Endodermal cell (in vitro differentiated cells): Measurements from ENCODE around the gene PDCD1LG2. TPM values are rescaled to one million over a fixed set of nuclear protein-coding genes. Genes with fewer than 3 reads are reported as not detected.

Source experiments
- DNase-seq: peaks from one replicate; pipeline ENCODE4 v3.0.0-alpha.2; 2017
- H3K27ac ChIP-seq: 2 replicates; pipeline ENCODE4 v1.5.1; 2013; ENCODE audit warnings: mild to moderate bottlenecking, low read depth, low read length, moderate library complexity
- H3K27me3 ChIP-seq: 2 replicates; pipeline ENCODE4 v1.6.1; 2013; ENCODE audit warnings: mild to moderate bottlenecking, low read length, moderate library complexity; ENCODE audit not compliant: insufficient read depth, control insufficient read depth, poor library complexity, severe bottlenecking
- H3K36me3 ChIP-seq: 2 replicates; pipeline ENCODE4 v1.7.0; 2013; ENCODE audit warnings: mild to moderate bottlenecking, low read length, moderate library complexity; ENCODE audit not compliant: control insufficient read depth, insufficient read depth
- H3K4me1 ChIP-seq: one replicate; pipeline ENCODE4 v1.7.0; 2013; ENCODE audit warnings: low read length; ENCODE audit not compliant: control insufficient read depth, insufficient read depth
- H3K4me3 ChIP-seq: 2 replicates; pipeline ENCODE4 v1.5.1; 2013; ENCODE audit warnings: mild to moderate bottlenecking, low read length, moderate library complexity
- H3K9ac ChIP-seq: 2 replicates; pipeline ENCODE4 v1.6.1; 2013; ENCODE audit warnings: mild to moderate bottlenecking, low read length, moderate library complexity; ENCODE audit not compliant: poor library complexity, severe bottlenecking; ENCODE audit errors: extremely low read depth
- H3K9me3 ChIP-seq: 2 replicates; pipeline ENCODE4 v1.6.1; 2013; ENCODE audit warnings: mild to moderate bottlenecking, low read length, moderate library complexity; ENCODE audit not compliant: control insufficient read depth
- H3K27ac Mint-ChIP-seq: 2 replicates; pipeline ENCODE4 v1.8.0; 2020; ENCODE audit warnings: mixed read lengths
- H3K27me3 Mint-ChIP-seq: 2 replicates; pipeline ENCODE4 v1.8.0; 2021; ENCODE audit warnings: mild to moderate bottlenecking, mixed read lengths; ENCODE audit not compliant: insufficient read depth
- H3K36me3 Mint-ChIP-seq: 2 replicates; pipeline ENCODE4 v1.8.0; 2020; ENCODE audit warnings: low read depth, mixed read lengths
- H3K4me1 Mint-ChIP-seq: 2 replicates; pipeline ENCODE4 v1.8.0; 2020; ENCODE audit warnings: mixed read lengths
- H3K4me3 Mint-ChIP-seq: 2 replicates; pipeline ENCODE4 v1.8.0; 2020; ENCODE audit warnings: mild to moderate bottlenecking, moderate library complexity, mixed read lengths
- H3K9me3 Mint-ChIP-seq: 2 replicates; pipeline ENCODE4 v1.8.0; 2020; ENCODE audit warnings: mild to moderate bottlenecking, mixed read lengths
- CTCF ChIP-seq: fragments of 200-600 bp; sonication (generic); conservative IDR thresholded peaks from 2 replicates; pipeline ENCODE4 v1.5.0; 2021; ENCODE audit warnings: antibody characterized with exemption, mild to moderate bottlenecking
- WGBS, 2 experiments: methylation state at CpG; one replicate each; pipeline versions ENCODE4 v1.1.5 to v1.1.7; 2013; ENCODE audit warnings: missing lambda C conversion rate in 2 of 2, mixed read lengths in 1 of 2; ENCODE audit not compliant: insufficient coverage in 1 of 2, insufficient read length in 1 of 2; 5-methylcytosine and 5-hydroxymethylcytosine counted together
- total RNA-seq, 2 donors: library from RNA; stranded (reverse); fragmentation: NEBNext Ultra II Directional in 1 of 2; extraction: Animal tissue kit (Norgen Biotek cat#: 25700) in 1 of 2; gene quantifications; 2 replicates in 1 of 2; 3 replicates in 1 of 2; pipeline ENCODE4 v1.2.1, GENCODE V29; 2021

The PDCD1LG2 gene
- total RNA-seq, 2 donors from 2014 or later = not detected

- no peak overlapping the region for H3K4me3 ChIP-seq
- H3K4me1 Mint-ChIP-seq = no peaks in the 10 kb centered on the region
- H3K4me1 ChIP-seq = no peaks in the 10 kb centered on the region
- H3K27ac ChIP-seq = no peak overlapping the region
- no peak overlapping the region for H3K9ac ChIP-seq
- no peaks in the 10 kb centered on the region for H3K27me3 ChIP-seq
- H3K36me3 ChIP-seq = no peaks in the 10 kb centered on the region
- H3K27me3 Mint-ChIP-seq = no peaks in the 10 kb centered on the region
- H3K36me3 Mint-ChIP-seq = no peaks in the 10 kb centered on the region
- no peaks in the 10 kb centered on the region for H3K9me3 ChIP-seq
- DNase-seq = no peak
- 92 to 97% methylated on average over 6 of the region's 6 CpGs for WGBS, 2 experiments
- no peak for TF ChIP-seq CTCF
- H3K4me3 Mint-ChIP-seq = no peak overlapping the region
- H3K27ac Mint-ChIP-seq = no peak overlapping the region
- H3K9me3 Mint-ChIP-seq = peaks cover 5% of the 10 kb centered on the region
These were observed 7.8 kb upstream of the PDCD1LG2 start for GRCh38 chr9:5502553-5502952.

GRCh38 chr9:5509573-5509972, 758 bp upstream of the PDCD1LG2 start:
- Histone ChIP-seq H3K36me3 (no peaks in the 10 kb centered on the region), H3K27me3 (no peaks in the 10 kb centered on the region), H3K27ac (no peak overlapping the region), H3K4me1 (no peaks in the 10 kb centered on the region), H3K4me3 (no peak overlapping the region), H3K9me3 (no peaks in the 10 kb centered on the region), H3K9ac (no peak overlapping the region)
- Mint-ChIP-seq H3K9me3 (peaks cover 5% of the 10 kb centered on the region), H3K36me3 (no peaks in the 10 kb centered on the region), H3K27ac (no peak overlapping the region), H3K27me3 (no peaks in the 10 kb centered on the region), H3K4me1 (peaks cover 5% of the 10 kb centered on the region), H3K4me3 (no peak overlapping the region)
- WGBS, 2 experiments = 83 to 91% methylated on average over 2 of the region's 2 CpGs
- no peak for TF ChIP-seq CTCF
- DNase-seq = no peak

GRCh38 chr9:5510989-5511388, 658 bp downstream of the PDCD1LG2 start:
- Histone ChIP-seq H3K4me3 (no peak overlapping the region), H3K27ac (no peak overlapping the region), H3K4me1 (no peaks in the 10 kb centered on the region), H3K36me3 (no peaks in the 10 kb centered on the region), H3K9ac (no peak overlapping the region), H3K9me3 (no peaks in the 10 kb centered on the region), H3K27me3 (no peaks in the 10 kb centered on the region)
- WGBS, 2 experiments = 94 to 100% methylated on average over 1 to 3 of the region's 3 CpGs
- no peaks in the 10 kb centered on the region for H3K27me3 Mint-ChIP-seq
- H3K27ac Mint-ChIP-seq = no peak overlapping the region
- no peak for TF ChIP-seq CTCF
- no peaks in the 10 kb centered on the region for H3K36me3 Mint-ChIP-seq
- H3K4me3 Mint-ChIP-seq = no peak overlapping the region
- H3K4me1 Mint-ChIP-seq = peaks cover 5% of the 10 kb centered on the region
- H3K9me3 Mint-ChIP-seq = peaks cover 5% of the 10 kb centered on the region
- no peak for DNase-seq
